ENCODE data around the gene MED12.
"Not testable (repeated sequence)": the region's sequence is repeated elsewhere in the genome, so short reads cannot be mapped to it uniquely, and the experiment has no call there.

MED12 gene

GRCh38 chrX:71166461-71166860, 48.1 kb downstream of the MED12 start:
- DNase-seq = no peak

DNA sequence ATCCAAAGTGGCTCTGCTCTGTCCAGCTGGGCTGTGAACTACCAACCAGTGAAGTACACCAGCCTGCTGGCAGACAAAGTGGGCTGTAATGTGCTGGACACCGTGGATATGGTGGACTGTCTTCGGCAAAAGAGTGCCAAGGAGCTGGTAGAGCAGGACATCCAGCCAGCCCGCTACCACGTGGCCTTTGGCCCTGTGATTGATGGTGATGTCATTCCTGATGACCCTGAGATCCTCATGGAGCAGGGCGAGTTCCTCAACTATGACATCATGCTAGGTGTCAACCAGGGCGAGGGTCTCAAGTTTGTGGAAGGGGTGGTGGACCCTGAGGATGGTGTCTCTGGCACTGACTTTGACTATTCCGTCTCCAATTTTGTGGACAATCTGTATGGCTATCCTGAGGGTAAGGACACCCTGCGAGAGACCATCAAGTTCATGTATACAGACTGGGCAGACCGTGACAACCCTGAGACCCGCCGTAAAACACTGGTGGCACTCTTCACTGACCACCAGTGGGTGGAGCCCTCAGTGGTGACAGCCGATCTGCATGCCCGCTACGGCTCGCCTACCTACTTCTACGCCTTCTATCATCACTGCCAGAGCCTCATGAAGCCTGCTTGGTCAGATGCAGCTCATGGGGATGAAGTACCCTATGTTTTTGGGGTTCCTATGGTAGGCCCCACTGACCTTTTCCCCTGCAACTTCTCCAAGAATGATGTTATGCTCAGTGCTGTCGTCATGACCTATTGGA, 48.8 kb downstream of the MED12 start:
- no peak for DNase-seq

DNA sequence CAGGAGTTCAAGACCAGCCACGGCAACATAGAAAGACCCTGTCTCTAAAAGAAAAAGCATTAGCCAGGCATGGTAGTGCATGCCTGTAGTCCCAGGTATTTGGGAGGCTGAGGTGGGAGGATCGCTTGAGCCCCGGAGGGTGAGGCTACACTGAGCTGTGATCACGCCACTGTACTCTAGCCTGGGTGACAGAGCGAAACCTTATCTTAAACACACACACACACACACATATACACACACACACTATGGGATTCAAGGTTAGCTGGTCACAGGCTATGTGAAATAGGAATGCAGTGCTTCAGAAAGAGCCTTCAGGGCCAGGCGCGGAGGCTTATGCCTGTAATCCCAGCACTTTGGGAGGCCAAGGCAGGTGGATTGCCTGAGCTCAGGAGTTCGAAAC, 49.7 kb downstream of the MED12 start:
- no peak for DNase-seq

GRCh38 chrX:71169586-71169985, 51.2 kb downstream of the MED12 start:
- no peak for DNase-seq

GRCh38 chrX:71170660-71171059, 52.3 kb downstream of the MED12 start:
- no peak for DNase-seq

DNA sequence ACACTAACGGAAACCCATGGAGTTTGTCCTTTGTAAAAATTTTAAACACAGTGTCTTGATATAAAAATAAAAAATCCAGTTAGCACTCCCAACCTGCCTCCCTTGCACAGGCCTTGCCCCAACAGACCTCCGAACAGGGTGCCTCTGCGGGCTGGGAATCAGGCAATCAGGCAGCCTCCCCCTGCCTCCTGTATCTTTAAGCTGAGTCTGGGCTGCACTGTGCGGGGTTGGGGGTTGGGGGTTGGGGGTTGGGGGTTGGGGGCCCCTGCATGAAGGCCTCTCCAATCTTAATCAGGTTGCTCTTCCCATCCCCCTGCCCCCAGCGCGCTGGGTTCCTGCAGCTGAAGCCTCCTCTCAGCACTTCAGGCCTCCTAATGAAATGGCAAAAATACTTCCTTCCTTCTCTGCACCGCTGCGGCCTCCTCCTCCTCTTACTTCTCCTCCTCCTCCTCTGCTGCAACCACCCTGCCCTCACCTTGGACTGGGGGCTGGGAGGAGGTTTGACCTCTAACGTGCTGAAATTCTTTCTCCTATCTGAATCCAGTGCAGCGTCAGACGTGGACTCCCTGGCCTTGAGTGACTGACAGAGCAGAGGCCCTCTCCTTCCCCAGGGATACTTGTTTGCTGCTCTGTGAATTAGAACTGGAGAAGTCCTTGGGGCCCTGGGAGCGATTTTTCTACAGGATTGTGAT, 52.9 kb downstream of the MED12 start:
- no peak for DNase-seq

GRCh38 chrX:71173440-71173839, 55.0 kb downstream of the MED12 start:
- DNase-seq = no peak

DNA sequence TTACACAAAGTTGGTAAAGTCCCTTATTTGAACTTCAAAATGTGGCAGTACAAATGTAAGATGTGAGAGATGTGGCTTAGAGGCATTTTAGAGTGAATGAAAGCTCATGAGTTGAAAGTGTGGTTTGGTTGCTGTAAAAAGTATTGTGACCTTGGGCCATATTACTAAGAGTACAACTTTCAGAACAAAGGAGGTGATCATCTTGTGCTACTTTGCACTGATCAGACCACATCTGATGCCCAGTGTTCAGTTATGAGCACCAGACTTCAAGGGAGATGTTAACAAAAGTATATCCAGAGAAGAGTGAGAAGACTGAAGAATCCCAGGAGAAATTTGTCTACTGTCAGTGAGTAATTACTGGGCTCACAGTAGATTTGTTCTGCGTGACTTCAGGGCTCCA, 56.4 kb downstream of the MED12 start:
- DNase-seq = no peak

DNA sequence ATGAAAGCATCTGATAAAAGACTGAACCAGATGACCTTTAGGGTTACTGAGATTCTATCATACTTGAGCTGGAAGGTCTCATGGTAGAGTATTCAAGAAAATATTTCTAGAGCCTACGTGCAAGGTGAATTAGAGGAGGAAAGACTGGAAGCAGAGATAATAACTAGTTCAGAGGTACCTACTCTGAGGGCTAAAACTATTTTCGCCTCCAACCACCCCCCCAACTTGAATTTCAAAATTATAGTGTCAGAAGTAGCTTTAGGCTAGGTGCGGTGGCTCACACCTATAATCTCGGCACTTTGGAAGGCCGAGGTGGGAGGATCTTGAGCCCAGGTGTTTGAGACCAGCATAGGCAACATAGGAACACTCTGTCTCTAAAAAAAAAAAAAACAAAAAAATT, 57.1 kb downstream of the MED12 start:
- DNase-seq = no peak

DNA sequence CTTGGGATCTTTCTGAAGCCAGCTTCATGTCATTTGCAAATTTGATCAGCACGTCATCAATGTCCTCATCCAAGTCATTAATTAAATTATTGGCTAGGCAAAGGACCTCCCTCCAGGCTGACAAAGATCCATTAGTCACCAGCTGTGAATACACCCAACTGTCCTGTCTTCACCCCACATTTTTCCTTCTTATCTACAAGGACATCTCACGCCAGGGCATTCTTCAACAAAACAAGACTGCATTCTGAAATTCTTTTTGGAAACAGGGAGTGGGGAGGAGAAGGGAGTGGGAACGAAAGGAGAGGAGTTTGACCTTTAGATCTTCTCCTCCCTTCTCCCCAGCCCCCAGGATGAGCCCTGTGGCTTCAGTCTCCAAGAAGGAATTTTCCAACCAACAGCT, 58.9 kb downstream of the MED12 start:
- DNase-seq = no peak

DNA sequence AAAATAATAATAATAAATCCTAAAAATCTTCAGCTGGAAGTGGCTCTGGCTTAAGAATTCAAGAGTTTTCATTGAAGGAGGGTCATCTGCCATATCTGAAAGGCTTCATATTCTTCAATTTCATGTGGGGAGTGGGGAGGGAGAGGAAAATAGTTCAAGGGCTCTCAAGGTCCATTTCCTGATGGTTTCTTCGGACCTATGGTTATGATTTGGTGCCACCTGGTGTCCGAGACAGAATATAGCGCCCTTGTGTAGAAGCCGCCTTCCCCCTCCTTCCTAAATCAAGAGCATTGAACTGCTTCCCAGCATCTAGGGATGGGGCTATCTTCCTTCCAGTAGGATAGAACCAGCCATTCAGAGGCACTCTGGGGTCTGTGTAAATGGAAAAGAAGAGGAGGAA, 60.5 kb downstream of the MED12 start:
- peak; percentile 53 to 55 for DNase-seq

DNA sequence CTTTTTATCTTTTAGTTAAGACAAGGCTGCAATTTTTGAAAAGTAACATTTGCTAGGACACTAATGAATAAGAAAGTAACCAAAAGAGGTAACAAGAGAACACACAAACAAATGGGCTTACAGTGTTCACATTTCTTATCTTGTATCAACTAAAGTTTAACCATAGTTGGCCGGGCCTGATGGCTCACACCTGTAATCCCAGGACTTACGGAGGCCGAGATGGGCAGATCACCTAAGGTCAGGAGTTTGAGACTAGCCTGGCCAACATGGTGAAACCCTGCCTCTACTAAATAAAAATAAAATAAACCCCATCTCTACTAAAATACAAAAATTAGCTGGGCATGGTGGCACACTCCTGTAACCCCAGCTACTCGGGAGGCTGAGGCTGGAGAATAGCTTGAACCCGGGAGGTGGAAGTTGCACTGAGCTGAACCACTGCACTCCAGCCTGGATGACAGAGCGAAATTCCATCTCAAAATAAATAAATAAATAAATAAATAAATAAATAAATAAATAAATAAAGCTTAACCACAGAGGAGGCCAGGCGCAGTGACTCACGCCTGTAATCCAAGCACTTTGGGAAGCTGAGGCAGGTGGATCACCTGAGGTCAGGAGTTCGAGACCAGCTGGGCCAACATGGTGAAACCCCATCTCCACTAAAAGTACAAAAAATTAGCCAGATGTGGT, 62.3 kb downstream of the MED12 start:
- DNase-seq = not testable (repeated sequence)

- peak; percentile 54 to 59 for DNase-seq
These were observed 63.1 kb downstream of the MED12 start for GRCh38 chrX:71181558-71181909.

- DNase-seq = peak; percentile 79 to 83
These were observed 63.8 kb downstream of the MED12 start for GRCh38 chrX:71181910-71182799.

DNA sequence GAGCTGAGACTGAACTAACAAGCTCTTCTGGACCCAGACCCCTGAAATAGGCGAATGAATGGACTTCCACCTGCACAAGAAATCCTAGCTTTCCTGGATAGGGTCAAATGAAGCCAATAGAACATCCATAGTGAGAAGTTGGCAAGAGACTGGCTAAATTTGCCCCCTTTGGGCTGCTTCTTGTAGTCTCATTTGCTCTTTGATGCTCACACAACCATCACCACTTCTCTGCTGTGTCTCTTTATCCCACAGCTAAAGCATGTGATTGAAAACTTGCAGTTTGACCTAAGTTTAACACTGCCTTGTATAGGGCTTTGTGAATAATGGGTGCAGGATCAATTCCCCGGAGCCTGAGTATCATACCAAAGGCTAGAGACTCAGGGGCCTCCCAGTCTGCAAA, 64.5 kb downstream of the MED12 start:
- no peak for DNase-seq

- DNase-seq = no peak
These were observed 64.9 kb downstream of the MED12 start for GRCh38 chrX:71183341-71183740.

- no peak for DNase-seq
These were observed 65.7 kb downstream of the MED12 start for GRCh38 chrX:71184092-71184491.

DNA sequence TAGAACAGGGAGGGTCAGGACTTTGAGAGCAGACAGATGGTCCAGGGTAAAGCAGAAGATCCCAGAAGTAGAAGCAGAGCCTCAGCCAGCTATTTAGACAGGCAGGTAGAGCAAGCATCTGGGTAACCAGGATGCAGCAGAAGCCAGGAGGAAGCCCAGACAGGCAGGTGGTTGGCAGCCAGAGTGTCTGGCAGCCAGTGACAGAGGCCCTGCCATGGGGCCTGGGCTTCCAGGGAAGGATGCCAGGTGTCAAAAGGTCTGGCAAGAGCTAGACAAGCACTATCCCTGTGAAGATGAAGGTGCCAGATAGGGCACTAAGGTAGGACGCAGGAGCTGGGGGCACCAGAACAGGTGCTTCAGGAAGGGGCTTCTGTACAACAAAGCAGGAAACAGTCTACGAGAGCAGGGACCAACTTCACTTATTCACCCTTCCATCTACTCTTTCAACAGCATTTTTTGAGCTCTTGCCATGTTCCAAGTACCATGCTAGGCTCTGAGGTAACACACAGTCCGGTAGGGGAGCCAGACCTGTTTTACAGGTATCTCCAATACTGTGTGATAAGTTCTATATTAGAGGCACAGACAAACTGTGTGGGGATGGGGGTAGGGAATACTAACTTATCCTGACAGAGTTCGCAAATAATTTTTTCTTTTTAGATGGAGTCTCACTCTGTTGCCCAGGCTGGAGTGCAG, 66.6 kb downstream of the MED12 start:
- DNase-seq = no peak

DNA sequence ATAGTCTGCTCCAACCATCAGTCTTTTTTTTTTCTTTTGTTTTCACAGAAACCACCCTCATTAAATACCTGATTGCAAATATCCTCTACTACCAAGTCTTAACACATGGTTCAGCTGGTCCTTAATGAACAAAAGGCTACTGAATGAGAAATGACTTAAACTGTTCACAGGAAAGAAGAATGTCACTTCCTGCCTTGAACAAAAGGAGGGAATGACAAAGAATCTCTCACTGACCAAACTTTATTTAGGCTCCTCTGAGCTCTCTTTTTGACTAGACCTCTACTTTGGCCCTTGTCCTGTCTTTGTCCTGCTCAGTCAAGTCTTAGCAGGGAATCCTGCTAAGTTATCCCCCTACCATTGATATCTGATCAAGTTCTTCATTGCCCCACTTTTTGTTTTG, 72.9 kb downstream of the MED12 start:
- DNase-seq = no peak

Data from activated T-cell treated with anti-CD3 and anti-CD28 coated beads, Interleukin-2, amount 50 U/mL, for 48 hours (primary cell).